Trophoblast cell (in vitro differentiated cells and primary cell): ENCODE results near the gene MYOC.

ENCODE experiments used
- DNase-seq, 2 donors: peaks; one replicate each; pipeline ENCODE4 v3.0.0-alpha.2; 2016
- H2AFZ ChIP-seq: 2 replicates; pipeline ENCODE4 v1.6.1; 2013; ENCODE audit warnings: low read length, moderate library complexity, mild to moderate bottlenecking; ENCODE audit not compliant: insufficient read depth, poor library complexity
- H2AK5ac ChIP-seq: 2 replicates; pipeline ENCODE4 v1.6.1; 2013; ENCODE audit warnings: mild to moderate bottlenecking, low read length
- H2BK120ac ChIP-seq: 2 replicates; pipeline ENCODE4 v1.6.1; 2013; ENCODE audit warnings: low read length, mild to moderate bottlenecking, moderate library complexity; ENCODE audit not compliant: insufficient read depth, poor library complexity
- H2BK12ac ChIP-seq: 2 replicates; pipeline ENCODE4 v1.6.1; 2013; ENCODE audit warnings: mild to moderate bottlenecking, low read length, moderate library complexity
- H2BK5ac ChIP-seq: 2 replicates; pipeline ENCODE4 v1.6.1; 2013; ENCODE audit warnings: low read length, low read depth, moderate library complexity, mild to moderate bottlenecking; ENCODE audit not compliant: poor library complexity
- H3K14ac ChIP-seq: 2 replicates; pipeline ENCODE4 v1.6.1; 2013; ENCODE audit warnings: mild to moderate bottlenecking, low read length
- H3K18ac ChIP-seq: 2 replicates; pipeline ENCODE4 v1.6.1; 2013; ENCODE audit warnings: mild to moderate bottlenecking, low read length
- H3K23ac ChIP-seq: 2 replicates; pipeline ENCODE4 v1.6.1; 2013; ENCODE audit warnings: low read length
- H3K27ac ChIP-seq: 2 replicates; pipeline ENCODE4 v1.5.1; 2013; ENCODE audit warnings: low read depth, mild to moderate bottlenecking, inconsistent platforms, low read length, moderate library complexity
- H3K27me3 ChIP-seq: 2 replicates; pipeline ENCODE4 v1.6.1; 2013; ENCODE audit warnings: inconsistent platforms, mild to moderate bottlenecking, low read length, moderate library complexity; ENCODE audit not compliant: insufficient read depth
- H3K36me3 ChIP-seq, 2 experiments: 1 replicate in 1 of 2; 2 replicates in 1 of 2; pipeline ENCODE4 v1.6.1; 2013; ENCODE audit warnings: low read length in 2 of 2, mild to moderate bottlenecking in 2 of 2, moderate library complexity in 1 of 2; ENCODE audit not compliant: insufficient read depth in 2 of 2, control insufficient read depth in 1 of 2
- H3K4ac ChIP-seq: 2 replicates; pipeline ENCODE4 v1.6.1; 2013; ENCODE audit warnings: low read depth, mild to moderate bottlenecking, low read length, moderate library complexity
- H3K4me1 ChIP-seq, 2 experiments: 1 replicate in 1 of 2; 2 replicates in 1 of 2; pipeline ENCODE4 v1.6.1; 2013; ENCODE audit warnings: low read length in 2 of 2, mild to moderate bottlenecking in 2 of 2, moderate library complexity in 1 of 2; ENCODE audit not compliant: insufficient read depth in 2 of 2, control insufficient read depth in 1 of 2
- H3K4me2 ChIP-seq: 2 replicates; pipeline ENCODE4 v1.6.1; 2013; ENCODE audit warnings: inconsistent platforms, mild to moderate bottlenecking, low read length, moderate library complexity
- H3K4me3 ChIP-seq: 2 replicates; pipeline ENCODE4 v1.5.1; 2013; ENCODE audit warnings: mild to moderate bottlenecking, low read depth, low read length, inconsistent platforms
- H3K79me1 ChIP-seq: one replicate; pipeline ENCODE4 v1.6.1; 2013; ENCODE audit warnings: low read length
- H3K79me2 ChIP-seq: 2 replicates; pipeline ENCODE4 v1.6.1; 2013; ENCODE audit warnings: low read length, mild to moderate bottlenecking; ENCODE audit not compliant: control insufficient read depth, insufficient read depth, poor library complexity
- H3K9ac ChIP-seq: 2 replicates; pipeline ENCODE4 v1.6.1; 2013; ENCODE audit warnings: mild to moderate bottlenecking, low read length
- H3K9me3 ChIP-seq: 2 replicates; pipeline ENCODE4 v1.6.1; 2013; ENCODE audit warnings: low read depth, mild to moderate bottlenecking, control low read depth, inconsistent platforms, low read length; ENCODE audit not compliant: insufficient read depth
- H4K12ac ChIP-seq: 2 replicates; pipeline ENCODE4 v1.6.1; 2013; ENCODE audit warnings: low read depth, mild to moderate bottlenecking, low read length, moderate library complexity
- H4K8ac ChIP-seq: 2 replicates; pipeline ENCODE4 v1.6.1; 2013; ENCODE audit warnings: low read depth, mild to moderate bottlenecking, low read length, moderate library complexity
- H4K91ac ChIP-seq: one replicate; pipeline ENCODE4 v1.6.1; 2013; ENCODE audit warnings: low read depth, mild to moderate bottlenecking, low read length, moderate library complexity
- WGBS: extraction: QIAGEN DNeasy Blood & Tissue Kit; methylation state at CpG from one replicate; pipeline ENCODE4 v1.1.7; 2013; ENCODE audit warnings: missing lambda C conversion rate; ENCODE audit not compliant: insufficient read length, insufficient coverage; ENCODE audit errors: extremely low coverage; 5-methylcytosine and 5-hydroxymethylcytosine counted together

MYOC gene

GRCh38 chr1:171670739-171671138 is 18.3 kb upstream of the MYOC start:
- H3K79me1 ChIP-seq, result no peaks in the 10 kb centered on the region
- H3K4me3 ChIP-seq, result no peak overlapping the region
- no peak overlapping the region for H2BK12ac ChIP-seq
- WGBS, result no CpG with 5 or more reads among the region's 28 CpGs
- H2AFZ ChIP-seq, result no peak overlapping the region
- no peak overlapping the region for H3K27ac ChIP-seq
- no peak overlapping the region for H2BK120ac ChIP-seq
- H3K4ac ChIP-seq, result no peak overlapping the region
- H4K12ac ChIP-seq, result no peak overlapping the region
- H3K14ac ChIP-seq, result no peak overlapping the region
- H3K4me2 ChIP-seq, result no peak overlapping the region
- H3K23ac ChIP-seq, result no peak overlapping the region
- H3K4me1 ChIP-seq, result no peaks in the 10 kb centered on the region
- no peak overlapping the region for H2AK5ac ChIP-seq
- no peak overlapping the region for H4K8ac ChIP-seq
- H3K79me2 ChIP-seq, result no peaks in the 10 kb centered on the region
- no peak overlapping the region for H3K9ac ChIP-seq
- H2BK5ac ChIP-seq, result no peak overlapping the region
- peaks cover 2% of the 10 kb centered on the region for H3K9me3 ChIP-seq
- H4K91ac ChIP-seq, result no peak overlapping the region
- no peaks in the 10 kb centered on the region for H3K27me3 ChIP-seq
- no peaks in the 10 kb centered on the region for H3K36me3 ChIP-seq
- DNase-seq, result no peak
- H3K18ac ChIP-seq, result no peak overlapping the region

DNA sequence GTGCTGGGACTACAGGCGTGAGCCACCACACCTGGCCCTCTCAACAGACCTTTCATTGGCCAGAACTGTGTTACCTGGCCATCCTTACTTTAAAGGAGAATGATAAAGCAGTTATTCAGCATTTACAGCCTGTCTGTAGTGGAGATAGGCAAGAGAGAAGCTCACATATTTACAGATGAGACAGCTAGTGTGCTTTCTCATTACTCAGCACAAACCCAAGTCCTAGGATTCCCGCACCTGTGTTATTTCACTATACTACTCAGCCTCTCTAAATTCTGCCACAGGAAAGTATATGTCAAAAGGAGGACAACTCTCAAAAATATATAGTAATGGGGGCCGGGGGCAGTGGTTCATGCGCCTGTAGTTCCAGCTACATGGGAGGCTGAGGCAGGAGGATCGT is 15.9 kb upstream of the MYOC start:
- Histone ChIP-seq H3K4me2 (no peak overlapping the region), H3K23ac (no peak overlapping the region), H3K9me3 (peaks cover 2% of the 10 kb centered on the region), H3K4me1 (no peaks in the 10 kb centered on the region), H2BK120ac (no peak overlapping the region), H3K4ac (no peak overlapping the region), H2BK12ac (no peak overlapping the region), H2BK5ac (no peak overlapping the region), H3K27me3 (no peaks in the 10 kb centered on the region), H4K91ac (no peak overlapping the region), H3K4me3 (no peak overlapping the region), H3K36me3 (no peaks in the 10 kb centered on the region), H2AK5ac (no peak overlapping the region), H3K9ac (no peak overlapping the region), H4K8ac (no peak overlapping the region), H4K12ac (no peak overlapping the region), H3K14ac (no peak overlapping the region), H3K27ac (no peak overlapping the region), H3K79me1 (no peaks in the 10 kb centered on the region), H3K79me2 (no peaks in the 10 kb centered on the region), H3K18ac (no peak overlapping the region), H2AFZ (no peak overlapping the region)
- no CpG with 5 or more reads among the region's 5 CpGs for WGBS
- DNase-seq, result no peak

GRCh38 chr1:171666114-171666769 is 13.8 kb upstream of the MYOC start:
- H3K18ac ChIP-seq, result no peak overlapping the region
- H3K4me2 ChIP-seq, result no peak overlapping the region
- H4K91ac ChIP-seq, result no peak overlapping the region
- no peak overlapping the region for H3K4me3 ChIP-seq
- DNase-seq, result no peak
- H3K9me3 ChIP-seq, result peaks cover 2% of the 10 kb centered on the region
- H3K36me3 ChIP-seq, result no peaks in the 10 kb centered on the region
- H3K4me1 ChIP-seq, result peaks cover 2 to 4% of the 10 kb centered on the region in 2 experiments
- H4K12ac ChIP-seq, result no peak overlapping the region
- H3K14ac ChIP-seq, result no peak overlapping the region
- no peak overlapping the region for H4K8ac ChIP-seq
- H3K9ac ChIP-seq, result no peak overlapping the region
- no peak overlapping the region for H3K27ac ChIP-seq
- no peak overlapping the region for H2BK120ac ChIP-seq
- no peak overlapping the region for H2AK5ac ChIP-seq
- peaks cover 2% of the 10 kb centered on the region for H3K79me1 ChIP-seq
- no CpG with 5 or more reads among the region's 4 CpGs for WGBS
- no peaks in the 10 kb centered on the region for H3K27me3 ChIP-seq
- no peak overlapping the region for H2BK5ac ChIP-seq
- H3K79me2 ChIP-seq, result no peaks in the 10 kb centered on the region
- no peak overlapping the region for H2AFZ ChIP-seq
- no peak overlapping the region for H2BK12ac ChIP-seq
- H3K23ac ChIP-seq, result no peak overlapping the region
- H3K4ac ChIP-seq, result no peak overlapping the region

DNA sequence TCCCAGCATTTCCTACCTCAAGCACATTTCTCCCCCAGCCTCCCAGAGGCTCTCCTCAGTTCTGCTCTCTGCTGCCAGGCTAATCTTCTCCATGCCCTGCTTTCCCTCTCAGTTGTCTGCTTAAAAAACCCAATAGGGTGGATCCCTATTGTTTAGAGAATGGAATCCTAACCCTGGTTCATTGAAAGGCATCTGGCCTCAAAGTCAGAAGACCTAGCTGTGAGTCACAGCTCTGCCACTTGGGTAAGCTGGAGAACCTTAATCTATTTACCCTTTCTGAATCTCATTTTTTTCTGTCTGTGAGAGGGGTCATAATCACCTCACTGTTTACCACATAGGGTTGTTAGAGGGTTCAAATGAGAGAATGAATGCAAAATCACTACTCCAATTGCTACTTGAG is 12.5 kb upstream of the MYOC start:
- Histone ChIP-seq H3K27me3 (no peaks in the 10 kb centered on the region), H3K23ac (no peak overlapping the region), H4K91ac (no peak overlapping the region), H2AFZ (no peak overlapping the region), H3K4ac (no peak overlapping the region), H3K27ac (no peak overlapping the region), H4K12ac (no peak overlapping the region), H4K8ac (no peak overlapping the region), H3K36me3 (no peaks in the 10 kb centered on the region), H2BK12ac (no peak overlapping the region), H3K4me1 (peaks cover 3 to 4% of the 10 kb centered on the region in 2 experiments), H3K14ac (no peak overlapping the region), H3K79me2 (no peaks in the 10 kb centered on the region), H2BK5ac (no peak overlapping the region), H3K9ac (peak overlapping the region; percentile 32), H3K9me3 (no peaks in the 10 kb centered on the region), H3K4me3 (no peak overlapping the region), H3K18ac (no peak overlapping the region), H3K4me2 (no peak overlapping the region), H2BK120ac (no peak overlapping the region), H2AK5ac (no peak overlapping the region), H3K79me1 (peaks cover 3% of the 10 kb centered on the region)
- DNase-seq, result no peak
